ENCODE results near the gene NOX3. TPM values are rescaled to one million over a fixed set of nuclear protein-coding genes. Genes with fewer than 3 reads are reported as not detected.

Gene NOX3
- total and polyA plus RNA-seq, 2 experiments from 2014 or later: not detected

DNA sequence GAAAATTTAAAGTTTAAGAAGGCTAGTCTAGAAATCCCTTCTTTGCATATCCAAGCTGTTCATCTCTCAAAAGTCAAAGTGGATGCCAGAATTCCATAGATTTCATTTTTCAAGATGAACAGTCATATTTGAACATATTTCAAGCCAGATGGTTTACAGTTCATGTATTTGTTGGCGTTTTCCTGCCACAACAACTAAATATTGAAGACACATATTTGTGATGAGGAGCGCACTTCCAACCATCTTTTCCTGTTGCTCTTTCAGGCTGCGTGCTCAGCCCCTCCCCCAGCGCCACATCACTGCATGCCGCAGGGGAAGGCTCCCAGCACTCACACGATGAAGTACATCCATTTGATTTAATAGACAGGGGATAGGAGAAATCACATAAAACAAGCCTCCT, 5.9 kb upstream of the NOX3 start:
- peaks cover 10% of the 10 kb centered on the region for H3K9me2 ChIP-seq (ENCODE audit: insufficient read depth)
- Mint-ChIP-seq H3K27ac (no peak overlapping the region), H3K4me3 (no peak overlapping the region), H3K27me3 (ENCODE audit: insufficient read depth, low read depth, poor library complexity) (no peaks in the 10 kb centered on the region), H3K4me1 (peaks cover 28% of the 10 kb centered on the region), H3K9me3 (peaks cover 16% of the 10 kb centered on the region), H3K36me3 (ENCODE audit: low read depth) (no peaks in the 10 kb centered on the region)
- H3K36me3 ChIP-seq (ENCODE audit: insufficient read depth): no peaks in the 10 kb centered on the region
- TF ChIP-seq ZNF114 (CRISPR knock-in tag; IDR thresholded peaks at IDR 0.05) (no peak), JUNB (IDR thresholded peaks at IDR 0.05; ENCODE audit: unreplicated experiment) (no peak), EZH2phosphoT487 (IDR thresholded peaks at IDR 0.05; ENCODE audit: unreplicated experiment) (no peak), NANOG (IDR thresholded peaks at IDR 0.05; ENCODE audit: borderline replicate concordance) (no peak), CTCF (conservative IDR thresholded peaks at IDR 0.05; ENCODE audit: low read depth in 2 of 2) (no peak), CREB1 (CRISPR knock-in tag; IDR thresholded peaks at IDR 0.05; ENCODE audit: low read depth) (no peak), ETS1 (IDR thresholded peaks at IDR 0.05) (no peak), STAT1 (IDR thresholded peaks at IDR 0.05; ENCODE audit: unreplicated experiment) (no peak), POLR2AphosphoS5 (IDR thresholded peaks at IDR 0.05; ENCODE audit: low read depth) (no peak), ZNF331 (CRISPR knock-in tag; IDR thresholded peaks at IDR 0.05; ENCODE audit: low read depth) (no peak), EZH2 (IDR thresholded peaks at IDR 0.05; ENCODE audit: low read depth, unreplicated experiment) (no peak)
- TF ChIP-seq, protein P1, sequence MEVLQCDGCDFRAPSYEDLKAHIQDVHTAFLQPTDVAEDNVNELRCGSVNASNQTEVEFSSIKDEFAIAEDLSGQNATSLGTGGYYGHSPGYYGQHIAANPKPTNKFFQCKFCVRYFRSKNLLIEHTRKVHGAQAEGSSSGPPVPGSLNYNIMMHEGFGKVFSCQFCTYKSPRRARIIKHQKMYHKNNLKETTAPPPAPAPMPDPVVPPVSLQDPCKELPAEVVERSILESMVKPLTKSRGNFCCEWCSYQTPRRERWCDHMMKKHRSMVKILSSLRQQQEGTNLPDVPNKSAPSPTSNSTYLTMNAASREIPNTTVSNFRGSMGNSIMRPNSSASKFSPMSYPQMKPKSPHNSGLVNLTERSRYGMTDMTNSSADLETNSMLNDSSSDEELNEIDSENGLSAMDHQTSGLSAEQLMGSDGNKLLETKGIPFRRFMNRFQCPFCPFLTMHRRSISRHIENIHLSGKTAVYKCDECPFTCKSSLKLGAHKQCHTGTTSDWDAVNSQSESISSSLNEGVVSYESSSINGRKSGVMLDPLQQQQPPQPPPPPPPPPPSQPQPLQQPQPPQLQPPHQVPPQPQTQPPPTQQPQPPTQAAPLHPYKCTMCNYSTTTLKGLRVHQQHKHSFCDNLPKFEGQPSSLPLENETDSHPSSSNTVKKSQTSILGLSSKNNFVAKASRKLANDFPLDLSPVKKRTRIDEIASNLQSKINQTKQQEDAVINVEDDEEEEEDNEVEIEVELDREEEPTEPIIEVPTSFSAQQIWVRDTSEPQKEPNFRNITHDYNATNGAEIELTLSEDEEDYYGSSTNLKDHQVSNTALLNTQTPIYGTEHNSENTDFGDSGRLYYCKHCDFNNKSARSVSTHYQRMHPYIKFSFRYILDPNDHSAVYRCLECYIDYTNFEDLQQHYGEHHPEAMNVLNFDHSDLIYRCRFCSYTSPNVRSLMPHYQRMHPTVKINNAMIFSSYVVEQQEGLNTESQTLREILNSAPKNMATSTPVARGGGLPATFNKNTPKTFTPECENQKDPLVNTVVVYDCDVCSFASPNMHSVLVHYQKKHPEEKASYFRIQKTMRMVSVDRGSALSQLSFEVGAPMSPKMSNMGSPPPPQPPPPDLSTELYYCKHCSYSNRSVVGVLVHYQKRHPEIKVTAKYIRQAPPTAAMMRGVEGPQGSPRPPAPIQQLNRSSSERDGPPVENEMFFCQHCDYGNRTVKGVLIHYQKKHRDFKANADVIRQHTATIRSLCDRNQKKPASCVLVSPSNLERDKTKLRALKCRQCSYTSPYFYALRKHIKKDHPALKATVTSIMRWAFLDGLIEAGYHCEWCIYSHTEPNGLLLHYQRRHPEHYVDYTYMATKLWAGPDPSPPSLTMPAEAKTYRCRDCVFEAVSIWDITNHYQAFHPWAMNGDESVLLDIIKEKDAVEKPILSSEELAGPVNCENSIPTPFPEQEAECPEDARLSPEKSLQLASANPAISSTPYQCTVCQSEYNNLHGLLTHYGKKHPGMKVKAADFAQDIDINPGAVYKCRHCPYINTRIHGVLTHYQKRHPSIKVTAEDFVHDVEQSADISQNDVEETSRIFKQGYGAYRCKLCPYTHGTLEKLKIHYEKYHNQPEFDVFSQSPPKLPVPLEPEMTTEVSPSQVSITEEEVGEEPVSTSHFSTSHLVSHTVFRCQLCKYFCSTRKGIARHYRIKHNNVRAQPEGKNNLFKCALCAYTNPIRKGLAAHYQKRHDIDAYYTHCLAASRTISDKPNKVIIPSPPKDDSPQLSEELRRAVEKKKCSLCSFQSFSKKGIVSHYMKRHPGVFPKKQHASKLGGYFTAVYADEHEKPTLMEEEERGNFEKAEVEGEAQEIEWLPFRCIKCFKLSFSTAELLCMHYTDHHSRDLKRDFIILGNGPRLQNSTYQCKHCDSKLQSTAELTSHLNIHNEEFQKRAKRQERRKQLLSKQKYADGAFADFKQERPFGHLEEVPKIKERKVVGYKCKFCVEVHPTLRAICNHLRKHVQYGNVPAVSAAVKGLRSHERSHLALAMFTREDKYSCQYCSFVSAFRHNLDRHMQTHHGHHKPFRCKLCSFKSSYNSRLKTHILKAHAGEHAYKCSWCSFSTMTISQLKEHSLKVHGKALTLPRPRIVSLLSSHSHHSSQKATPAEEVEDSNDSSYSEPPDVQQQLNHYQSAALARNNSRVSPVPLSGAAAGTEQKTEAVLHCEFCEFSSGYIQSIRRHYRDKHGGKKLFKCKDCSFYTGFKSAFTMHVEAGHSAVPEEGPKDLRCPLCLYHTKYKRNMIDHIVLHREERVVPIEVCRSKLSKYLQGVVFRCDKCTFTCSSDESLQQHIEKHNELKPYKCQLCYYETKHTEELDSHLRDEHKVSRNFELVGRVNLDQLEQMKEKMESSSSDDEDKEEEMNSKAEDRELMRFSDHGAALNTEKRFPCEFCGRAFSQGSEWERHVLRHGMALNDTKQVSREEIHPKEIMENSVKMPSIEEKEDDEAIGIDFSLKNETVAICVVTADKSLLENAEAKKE (CRISPR knock-in tag; IDR thresholded peaks at IDR 0.05): no peak
- TF ChIP-seq, protein P2, sequence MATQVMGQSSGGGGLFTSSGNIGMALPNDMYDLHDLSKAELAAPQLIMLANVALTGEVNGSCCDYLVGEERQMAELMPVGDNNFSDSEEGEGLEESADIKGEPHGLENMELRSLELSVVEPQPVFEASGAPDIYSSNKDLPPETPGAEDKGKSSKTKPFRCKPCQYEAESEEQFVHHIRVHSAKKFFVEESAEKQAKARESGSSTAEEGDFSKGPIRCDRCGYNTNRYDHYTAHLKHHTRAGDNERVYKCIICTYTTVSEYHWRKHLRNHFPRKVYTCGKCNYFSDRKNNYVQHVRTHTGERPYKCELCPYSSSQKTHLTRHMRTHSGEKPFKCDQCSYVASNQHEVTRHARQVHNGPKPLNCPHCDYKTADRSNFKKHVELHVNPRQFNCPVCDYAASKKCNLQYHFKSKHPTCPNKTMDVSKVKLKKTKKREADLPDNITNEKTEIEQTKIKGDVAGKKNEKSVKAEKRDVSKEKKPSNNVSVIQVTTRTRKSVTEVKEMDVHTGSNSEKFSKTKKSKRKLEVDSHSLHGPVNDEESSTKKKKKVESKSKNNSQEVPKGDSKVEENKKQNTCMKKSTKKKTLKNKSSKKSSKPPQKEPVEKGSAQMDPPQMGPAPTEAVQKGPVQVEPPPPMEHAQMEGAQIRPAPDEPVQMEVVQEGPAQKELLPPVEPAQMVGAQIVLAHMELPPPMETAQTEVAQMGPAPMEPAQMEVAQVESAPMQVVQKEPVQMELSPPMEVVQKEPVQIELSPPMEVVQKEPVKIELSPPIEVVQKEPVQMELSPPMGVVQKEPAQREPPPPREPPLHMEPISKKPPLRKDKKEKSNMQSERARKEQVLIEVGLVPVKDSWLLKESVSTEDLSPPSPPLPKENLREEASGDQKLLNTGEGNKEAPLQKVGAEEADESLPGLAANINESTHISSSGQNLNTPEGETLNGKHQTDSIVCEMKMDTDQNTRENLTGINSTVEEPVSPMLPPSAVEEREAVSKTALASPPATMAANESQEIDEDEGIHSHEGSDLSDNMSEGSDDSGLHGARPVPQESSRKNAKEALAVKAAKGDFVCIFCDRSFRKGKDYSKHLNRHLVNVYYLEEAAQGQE (IDR thresholded peaks at IDR 0.05; ENCODE audit: unreplicated experiment): no peak
- no peaks in the 10 kb centered on the region for H3F3A ChIP-seq (replicated peaks; ENCODE audit: low read depth)
- H3K4me3 ChIP-seq: no peak overlapping the region
- H3K27me3 ChIP-seq (ENCODE audit: insufficient read depth): no peaks in the 10 kb centered on the region
- no peak overlapping the region for H3K4me2 ChIP-seq
- H2AFZ ChIP-seq: peak overlapping the region; percentile 40; the same call in 1 of the 2 replicates
- H3K79me2 ChIP-seq (replicated peaks; ENCODE audit: insufficient read depth): no peaks in the 10 kb centered on the region
- no peaks in the 10 kb centered on the region for H4K20me1 ChIP-seq (replicated peaks; ENCODE audit: insufficient read depth)
- no peak overlapping the region for H3K27ac ChIP-seq (ENCODE audit: low read depth)
- peaks cover 23% of the 10 kb centered on the region; the same call in 1 of the 2 replicates for H3K4me1 ChIP-seq (ENCODE audit: insufficient read depth)
- DNase-seq (ENCODE audit: low spot score) (peak; percentile 33), ATAC-seq (peak; percentile 40; the same call in 1 of the 3 replicates)
